Astrocyte of the spinal cord (primary cell): ENCODE results near the gene BCAS3.

Experiments
- DNase-seq: peaks from one replicate; pipeline ENCODE4 v3.0.0; 2011; ENCODE audit warnings: low read depth, low spot score
- H3K4me3 ChIP-seq: 2 replicates; pipeline ENCODE4 v1.5.1; 2011; ENCODE audit warnings: low read depth, mild to moderate bottlenecking, low read length, moderate library complexity
- in situ Hi-C: cut with HindIII; loops from 2 replicates; pipeline ENCODE4 v1.10.0; 2017; ENCODE audit warnings: low sequenced_read_pairs
- TF ChIP-seq, protein P1 (sequence below): IDR thresholded peaks from 2 replicates; pipeline ENCODE4 v1.5.1; 2012; ENCODE audit warnings: low read depth, mild to moderate bottlenecking, low read length, inconsistent platforms

BCAS3 gene

DNA sequence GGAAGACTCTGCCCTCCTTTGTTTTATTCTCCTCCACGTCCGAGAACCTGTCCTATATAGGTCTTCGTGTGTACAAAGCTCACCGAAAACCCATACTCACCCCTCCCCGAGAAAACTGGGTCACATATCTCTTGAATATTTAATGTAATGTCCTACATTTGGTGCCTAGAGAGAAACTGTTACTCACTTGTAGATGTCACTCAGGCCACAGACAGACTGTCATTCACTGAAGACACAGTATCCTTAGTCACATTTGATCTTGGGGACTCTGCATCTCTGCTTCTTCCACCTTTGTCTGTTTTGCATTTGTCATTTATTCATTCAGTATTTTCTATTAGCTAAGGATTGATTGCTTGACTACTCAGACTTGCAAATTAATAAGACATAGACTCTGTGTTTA, 590.2 kb downstream of the BCAS3 start:
- in situ Hi-C loops, result no loop called here
- H3K4me3 ChIP-seq, result no peak overlapping the region
- no peak for DNase-seq
- TF ChIP-seq, protein P1, sequence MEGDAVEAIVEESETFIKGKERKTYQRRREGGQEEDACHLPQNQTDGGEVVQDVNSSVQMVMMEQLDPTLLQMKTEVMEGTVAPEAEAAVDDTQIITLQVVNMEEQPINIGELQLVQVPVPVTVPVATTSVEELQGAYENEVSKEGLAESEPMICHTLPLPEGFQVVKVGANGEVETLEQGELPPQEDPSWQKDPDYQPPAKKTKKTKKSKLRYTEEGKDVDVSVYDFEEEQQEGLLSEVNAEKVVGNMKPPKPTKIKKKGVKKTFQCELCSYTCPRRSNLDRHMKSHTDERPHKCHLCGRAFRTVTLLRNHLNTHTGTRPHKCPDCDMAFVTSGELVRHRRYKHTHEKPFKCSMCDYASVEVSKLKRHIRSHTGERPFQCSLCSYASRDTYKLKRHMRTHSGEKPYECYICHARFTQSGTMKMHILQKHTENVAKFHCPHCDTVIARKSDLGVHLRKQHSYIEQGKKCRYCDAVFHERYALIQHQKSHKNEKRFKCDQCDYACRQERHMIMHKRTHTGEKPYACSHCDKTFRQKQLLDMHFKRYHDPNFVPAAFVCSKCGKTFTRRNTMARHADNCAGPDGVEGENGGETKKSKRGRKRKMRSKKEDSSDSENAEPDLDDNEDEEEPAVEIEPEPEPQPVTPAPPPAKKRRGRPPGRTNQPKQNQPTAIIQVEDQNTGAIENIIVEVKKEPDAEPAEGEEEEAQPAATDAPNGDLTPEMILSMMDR, result no peak

DNA sequence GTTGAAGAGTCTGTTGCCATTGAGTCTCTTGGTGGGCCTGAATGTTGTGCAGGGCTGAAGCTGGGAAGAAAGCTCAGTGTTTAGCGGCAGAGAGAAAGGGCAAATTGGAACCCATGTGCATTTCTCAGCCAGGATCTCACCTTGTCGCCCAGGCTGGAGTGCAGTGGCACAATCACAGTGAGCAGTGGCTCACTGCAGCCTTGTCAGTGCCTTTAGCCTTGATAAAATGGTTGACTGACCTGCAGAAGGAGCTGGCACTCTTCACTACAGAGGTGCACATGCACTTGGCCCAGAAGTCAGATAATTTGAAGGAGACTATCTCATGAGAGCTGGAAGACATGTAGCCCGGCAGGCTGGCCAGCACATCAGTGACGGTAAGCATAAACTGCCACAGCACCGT, 597.7 kb downstream of the BCAS3 start:
- no peak overlapping the region for H3K4me3 ChIP-seq
- TF ChIP-seq, protein P1, result no peak
- no peak for DNase-seq
- in situ Hi-C loops, result no loop called here

GRCh38 chr17:61276806-61277205, 599.2 kb downstream of the BCAS3 start:
- no peak overlapping the region for H3K4me3 ChIP-seq
- in situ Hi-C loops, result no loop called here
- DNase-seq, result no peak
- TF ChIP-seq, protein P1, result no peak

GRCh38 chr17:61279476-61280145, 602.0 kb downstream of the BCAS3 start:
- in situ Hi-C loops, result no loop called here
- no peak overlapping the region for H3K4me3 ChIP-seq
- TF ChIP-seq, protein P1, result no peak
- peak; percentile 78 for DNase-seq

DNA sequence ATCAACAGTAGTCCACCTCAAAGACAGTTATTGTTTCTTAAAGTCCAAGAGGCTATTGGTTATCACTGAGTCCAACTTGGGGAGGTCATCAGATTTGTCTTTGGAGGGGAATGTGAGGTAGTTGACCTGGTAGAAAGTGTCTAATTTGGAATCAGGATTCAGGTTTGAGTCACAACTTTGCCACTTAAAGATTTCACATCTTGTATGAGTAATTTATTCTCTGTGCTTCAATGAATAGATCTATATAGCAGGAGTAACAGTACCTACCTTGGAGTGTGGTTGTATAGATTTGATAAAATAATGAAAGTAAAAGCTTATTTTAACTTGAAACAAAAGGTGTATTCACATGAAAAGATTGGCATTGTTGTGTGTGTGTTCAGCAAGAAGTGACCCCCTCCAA, 602.7 kb downstream of the BCAS3 start:
- no peak overlapping the region for H3K4me3 ChIP-seq
- no peak for DNase-seq
- in situ Hi-C loops, result no loop called here
- TF ChIP-seq, protein P1, result no peak

GRCh38 chr17:61280851-61281250, 603.2 kb downstream of the BCAS3 start:
- TF ChIP-seq, protein P1, result no peak
- in situ Hi-C loops, result no loop called here
- no peak for DNase-seq
- H3K4me3 ChIP-seq, result no peak overlapping the region

- TF ChIP-seq, protein P1, result no peak
- no peak for DNase-seq
- in situ Hi-C loops, result no loop called here
- H3K4me3 ChIP-seq, result no peak overlapping the region
These were observed 604.7 kb downstream of the BCAS3 start for GRCh38 chr17:61282377-61282776.
